CD4-positive, alpha-beta T cell treated with Interleukin-21 for 1 hour (primary cell): ENCODE measurements around the gene HMGCS1.
"Not testable (repeated sequence)": the region's sequence is repeated elsewhere in the genome, so short reads cannot be mapped to it uniquely, and the experiment has no call there.

Source experiments
- DNase-seq: peaks from one replicate; pipeline ENCODE4 v3.0.0-alpha.2; 2020

Gene HMGCS1

DNA sequence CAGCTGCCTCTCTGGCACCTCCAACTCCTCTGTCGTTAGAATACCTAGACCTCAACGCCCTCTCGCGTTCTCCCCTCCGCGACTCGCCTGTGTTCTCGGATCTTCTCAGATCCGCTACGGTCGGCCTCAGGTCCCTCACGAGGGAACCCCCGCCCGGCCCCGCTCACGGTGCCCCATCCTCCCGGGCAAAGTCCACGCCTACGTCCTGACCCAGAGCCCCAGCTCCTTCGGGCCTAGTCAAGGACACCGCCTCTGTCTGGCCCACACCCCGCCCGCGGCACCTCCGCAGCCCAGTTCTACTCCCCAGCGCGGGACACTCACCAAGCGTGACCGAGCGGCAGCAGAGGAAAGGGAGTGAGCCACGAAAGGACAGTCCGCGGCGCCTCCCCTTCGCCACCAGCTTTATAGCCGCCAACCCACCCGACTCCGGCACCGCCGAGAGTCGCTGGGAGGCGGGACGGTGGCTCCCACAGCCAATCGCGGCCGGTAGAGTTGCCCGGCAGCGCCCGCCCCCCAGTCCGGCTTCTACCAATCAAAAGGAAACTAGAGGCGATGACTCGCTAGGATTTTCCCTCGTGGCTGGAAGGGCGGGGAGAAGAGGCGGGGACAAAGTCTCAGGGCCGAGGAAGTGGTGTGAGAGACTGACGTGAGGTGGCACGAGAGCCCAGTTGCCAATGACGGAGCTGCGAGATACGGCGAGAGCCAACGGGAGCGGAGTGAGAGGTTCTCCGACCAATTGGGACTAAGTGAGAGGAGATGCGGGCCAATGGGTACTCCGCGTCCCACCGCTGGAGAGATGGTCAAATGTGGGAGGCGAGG is at the start of gene HMGCS1:
Gene HMGCS1 (minus strand): TSS at position 378 of the 819 bp plus-strand sequence. CDS start 14,447 bp downstream, outside the sequence.
- DNase-seq, result peak; percentile 100

DNA sequence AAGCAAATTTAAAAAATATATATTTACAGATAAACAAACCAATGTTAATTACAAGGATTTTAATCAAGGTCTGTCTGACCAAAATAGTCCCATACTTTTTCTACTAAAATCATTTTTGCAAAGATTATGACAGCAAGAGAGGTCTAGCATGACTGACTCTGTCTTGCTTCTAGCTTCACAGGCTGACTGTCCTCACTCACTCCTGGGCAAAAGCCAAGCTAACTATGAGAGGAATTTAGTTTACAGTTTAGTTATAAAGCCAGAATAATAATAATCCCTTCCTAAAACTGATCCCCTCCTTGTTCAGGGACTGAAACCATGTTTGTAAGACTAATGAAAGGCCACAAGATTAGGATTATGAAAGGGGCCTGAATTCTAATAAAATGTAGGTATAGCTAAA is 45.5 kb upstream of the HMGCS1 start:
- no peak for DNase-seq

DNA sequence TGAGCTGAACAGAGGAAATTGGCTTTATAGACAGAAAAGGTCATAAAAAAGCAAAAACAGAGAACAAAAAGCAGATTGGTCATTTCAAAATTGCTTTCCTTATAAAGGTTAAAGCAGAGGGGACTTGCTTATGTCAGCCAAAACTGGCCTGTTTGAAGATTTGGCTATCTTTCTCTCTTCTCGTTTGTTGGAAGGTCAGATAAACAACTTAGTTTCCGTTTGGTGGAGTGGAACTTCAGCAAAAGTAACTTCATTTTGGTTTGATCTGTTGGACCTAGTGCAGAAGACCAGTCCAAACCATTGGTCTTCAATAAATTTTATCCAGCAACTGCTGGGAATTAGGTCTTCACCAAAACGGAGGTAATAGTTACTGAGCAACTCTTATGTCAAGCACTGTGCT is 45.1 kb upstream of the HMGCS1 start:
- DNase-seq, result no peak

DNA sequence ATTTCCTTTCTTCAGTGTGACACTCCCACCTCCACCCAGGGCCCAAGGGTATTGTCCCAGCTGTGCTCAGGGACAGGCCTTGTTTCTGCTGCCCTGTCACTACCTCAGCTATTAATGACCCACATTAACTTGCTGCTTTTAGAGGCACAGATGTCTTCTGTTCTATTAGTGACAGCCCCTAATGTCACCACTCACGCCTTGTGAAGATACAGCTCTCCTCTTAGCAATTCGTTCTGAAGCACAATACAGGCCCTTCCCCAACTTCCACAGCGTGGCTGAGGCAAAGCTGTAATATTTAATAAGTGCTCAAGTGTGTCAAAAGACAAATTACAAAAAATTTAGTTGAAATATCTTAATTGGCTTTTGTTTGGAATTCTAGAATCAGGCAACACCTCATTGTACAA is 44.7 kb upstream of the HMGCS1 start:
- no peak for DNase-seq

- no peak for DNase-seq
Measured at GRCh38 chr5:43357067-43357466, 43.9 kb upstream of the HMGCS1 start.

- DNase-seq, result no peak
Measured at GRCh38 chr5:43354774-43355173, 41.6 kb upstream of the HMGCS1 start.

DNA sequence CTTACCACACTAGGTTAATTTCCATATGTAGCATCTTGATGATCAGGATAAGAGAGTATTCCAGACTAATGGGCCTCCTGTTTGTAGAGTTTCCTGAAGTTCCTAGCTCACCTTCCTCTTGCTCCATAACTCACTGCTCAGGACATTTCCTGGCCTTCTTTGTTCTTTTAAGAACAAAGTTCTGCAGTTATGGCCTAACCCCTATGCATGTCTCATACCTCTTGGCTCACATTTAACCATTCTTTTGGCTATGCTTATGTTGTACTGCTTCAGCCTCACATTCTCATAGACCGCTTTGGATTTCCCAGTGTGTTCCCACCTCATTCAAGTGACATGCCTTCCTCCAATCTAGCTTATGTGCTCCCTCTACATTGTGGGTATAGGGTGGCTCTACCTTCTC is 40.5 kb upstream of the HMGCS1 start:
- no peak for DNase-seq

DNA sequence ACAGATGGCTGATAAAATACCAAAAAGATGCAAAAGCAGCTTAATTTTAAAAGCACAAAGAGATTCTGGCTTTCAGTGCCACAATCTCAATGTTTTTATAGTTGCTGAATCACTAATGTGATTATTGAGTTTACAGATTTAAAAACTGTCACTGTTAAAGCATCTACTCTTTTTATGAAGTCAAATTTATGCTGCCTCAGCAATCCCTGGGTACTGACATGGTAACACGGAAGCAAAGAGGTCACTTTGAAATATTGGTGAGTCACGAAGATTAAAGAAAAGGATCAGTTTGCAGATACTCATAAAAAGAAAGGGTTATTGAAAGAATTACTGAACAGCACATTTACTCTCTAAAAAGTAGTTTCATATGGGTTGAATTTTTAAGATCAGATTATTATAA is 39.7 kb upstream of the HMGCS1 start:
- no peak for DNase-seq

DNA sequence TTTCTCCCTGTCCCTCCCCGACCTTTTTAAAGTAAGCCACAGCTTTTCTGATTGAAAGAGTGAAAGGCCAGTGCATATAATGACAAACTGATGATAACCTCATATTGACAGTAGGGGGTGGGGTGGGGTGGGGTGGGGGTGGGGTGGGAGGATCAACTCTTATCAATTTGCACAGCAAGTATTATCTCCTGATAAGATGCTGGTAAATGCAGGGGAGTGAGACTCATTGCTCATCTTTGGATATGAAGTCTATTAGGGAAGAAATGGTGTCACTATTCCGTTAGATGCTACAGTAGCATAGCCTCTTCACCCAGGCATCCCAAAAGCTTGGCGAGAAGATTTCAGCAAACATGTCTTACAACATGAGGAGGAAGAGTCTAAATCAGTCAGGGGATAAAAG is 38.9 kb upstream of the HMGCS1 start:
- DNase-seq, result no peak

- DNase-seq, result no peak
Measured at GRCh38 chr5:43348861-43349363, 35.7 kb upstream of the HMGCS1 start.

DNA sequence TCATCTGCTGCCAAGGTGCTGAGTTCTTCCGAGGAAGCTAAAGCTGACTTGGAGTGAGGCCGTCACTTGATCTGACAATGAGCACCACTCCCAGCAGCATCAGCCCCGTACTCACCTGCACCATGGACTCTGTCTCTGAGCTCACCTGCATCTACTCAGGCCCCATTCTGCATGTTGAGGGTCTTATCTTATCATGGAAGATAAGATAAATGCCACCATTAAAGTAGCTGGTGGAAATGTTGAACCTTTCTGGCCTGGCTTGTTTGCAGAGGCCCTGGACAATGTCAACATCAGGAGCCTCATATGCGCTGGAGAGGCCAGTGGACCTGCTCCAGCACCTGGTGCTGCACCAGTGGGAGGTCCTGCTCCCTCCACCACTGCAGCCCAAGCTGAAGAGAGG is 35.0 kb upstream of the HMGCS1 start:
- DNase-seq, result no peak

DNA sequence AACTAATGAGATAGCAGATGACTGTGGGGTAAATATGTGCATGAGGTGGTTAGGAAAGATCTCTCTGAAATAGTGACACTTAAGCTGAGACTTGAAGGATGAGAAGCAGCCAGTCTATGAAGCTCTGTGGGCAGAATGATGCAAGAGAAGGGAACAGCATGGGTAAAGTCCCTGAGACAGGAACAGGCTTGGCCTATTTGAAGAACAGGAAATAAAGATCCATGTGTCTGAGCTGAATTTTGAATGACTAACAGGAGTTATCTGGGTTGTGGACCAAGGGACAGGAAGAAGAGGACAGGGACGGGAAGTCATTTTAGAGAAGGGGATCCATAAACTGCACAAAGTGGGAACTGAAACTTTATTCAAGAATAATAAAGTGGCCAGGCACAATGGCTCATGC is 25.6 kb upstream of the HMGCS1 start:
- DNase-seq, result no peak

- DNase-seq, result no peak
Measured at GRCh38 chr5:43336159-43336558, 22.9 kb upstream of the HMGCS1 start.

- DNase-seq, result no peak
Measured at GRCh38 chr5:43335681-43336080, 22.5 kb upstream of the HMGCS1 start.

- DNase-seq, result no peak
Measured at GRCh38 chr5:43332401-43332800, 19.2 kb upstream of the HMGCS1 start.

- DNase-seq, result not testable (repeated sequence)
Measured at GRCh38 chr5:43325624-43326023, 12.4 kb upstream of the HMGCS1 start.

DNA sequence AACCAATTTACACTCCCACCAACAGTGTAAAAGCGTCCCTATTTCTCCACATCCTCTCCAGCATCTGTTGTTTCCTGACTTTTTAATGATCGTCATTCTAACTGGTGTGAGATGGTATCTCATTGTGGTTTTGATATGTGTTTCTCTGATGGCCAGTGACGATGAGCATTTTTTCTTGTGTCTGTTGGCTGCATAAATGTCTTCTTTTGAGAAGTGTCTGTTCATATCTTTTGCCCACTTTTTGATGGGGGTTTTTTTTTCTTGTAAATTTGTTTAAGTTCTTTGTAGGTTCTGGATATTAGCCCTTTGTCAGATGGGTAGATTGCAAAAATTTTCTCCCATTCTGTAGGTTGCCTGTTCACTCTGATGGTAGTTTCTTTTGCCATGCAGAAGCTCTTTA is 10.3 kb upstream of the HMGCS1 start:
- DNase-seq, result not testable (repeated sequence)

DNA sequence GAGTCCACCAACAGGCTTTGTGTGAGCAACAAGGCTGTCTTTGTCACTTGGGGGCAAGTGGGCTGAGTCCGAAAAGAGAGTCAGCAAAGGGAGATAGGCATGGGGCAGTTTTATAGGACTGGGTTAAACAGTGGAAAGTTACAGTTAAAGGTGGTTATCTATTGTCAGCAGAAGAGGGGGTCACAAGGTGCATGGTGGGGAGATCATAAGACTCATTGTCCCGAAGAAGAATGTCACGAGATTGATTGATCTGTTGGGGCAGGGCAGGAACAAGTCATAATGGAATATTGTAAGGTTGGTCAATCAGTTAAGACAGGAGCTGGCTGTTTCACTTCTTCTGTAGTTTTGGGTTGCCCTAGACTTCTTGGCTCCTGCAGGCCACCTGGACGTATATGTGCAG is 7.6 kb upstream of the HMGCS1 start:
- DNase-seq, result no peak

GRCh38 chr5:43316421-43316820 is 3.2 kb upstream of the HMGCS1 start:
- no peak for DNase-seq

DNA sequence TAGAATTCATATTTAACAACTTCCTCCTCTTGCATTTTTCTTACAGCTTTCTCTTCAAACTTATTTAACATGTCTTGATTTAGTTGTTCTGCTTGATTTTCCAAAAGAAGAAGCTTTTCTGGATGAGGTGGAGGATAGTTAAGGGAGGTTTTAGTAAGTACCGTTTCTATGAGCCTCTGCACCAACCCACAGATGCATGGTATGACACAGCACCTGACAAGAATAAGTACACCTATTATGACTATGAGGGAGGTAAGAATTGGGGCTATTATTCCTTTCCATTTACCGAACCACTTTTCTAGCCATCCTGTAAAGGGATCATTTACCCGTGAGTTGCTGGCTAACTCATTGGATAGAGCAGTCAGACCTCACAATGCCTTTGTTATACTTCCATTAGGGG is 2.5 kb upstream of the HMGCS1 start:
- DNase-seq, result no peak

- DNase-seq, result no peak
Measured at GRCh38 chr5:43315263-43315662, 2.1 kb upstream of the HMGCS1 start.

DNA sequence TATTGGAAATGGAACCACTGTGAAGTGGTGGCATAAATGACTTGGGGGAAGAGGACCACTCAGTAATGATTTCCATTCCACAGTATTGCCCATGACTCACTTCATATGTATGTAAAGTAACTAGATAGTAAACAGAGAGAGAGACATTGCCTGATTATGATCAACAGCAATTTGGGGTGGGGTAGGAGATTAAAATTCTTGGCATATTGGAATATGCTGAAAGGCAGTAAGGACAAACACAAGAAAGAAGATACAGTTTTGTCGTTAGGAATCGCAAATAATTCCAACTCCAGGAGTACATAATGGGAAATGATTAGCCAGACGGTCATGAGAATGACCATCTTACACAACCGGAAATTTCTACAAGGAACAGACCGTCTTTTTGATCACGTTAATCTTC is 1.5 kb upstream of the HMGCS1 start:
- no peak for DNase-seq

GRCh38 chr5:43313854-43314457 is 744 bp upstream of the HMGCS1 start:
- DNase-seq, result no peak

DNA sequence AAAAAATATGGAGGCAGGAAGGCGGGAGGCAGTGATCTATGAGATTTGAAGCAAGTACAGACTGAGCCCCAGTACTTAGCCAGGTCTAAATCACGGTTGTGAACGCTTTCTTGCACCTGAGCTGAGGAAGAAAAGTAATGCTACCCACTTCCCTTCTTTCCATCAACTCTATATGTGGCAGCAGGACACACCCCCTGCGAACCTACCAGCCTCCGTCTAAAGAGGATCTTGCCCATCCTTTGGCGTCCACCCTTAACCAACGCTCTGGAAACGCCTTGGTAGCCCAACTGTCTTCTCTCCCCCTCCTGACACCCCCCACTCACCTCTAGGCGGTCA is 545 bp downstream of the HMGCS1 start:
- no peak for DNase-seq
